Stomach (tissue), 4 donors: ENCODE results near the gene CTDP1.

Experiments
- CTCF ChIP-seq, 7 experiments: fragments of 450-650 bp in 4 of 7; fragments of 200-600 bp in 3 of 7; sonication (generic) in 3 of 7; IDR thresholded peaks; one replicate each; pipeline ENCODE4 v1.5.1; 2016 to 2019; ENCODE audit warnings: antibody characterized with exemption in 7 of 7, control low read depth in 2 of 7, mild to moderate bottlenecking in 1 of 7
- EP300 ChIP-seq: sonication (generic); formaldehyde crosslinking; IDR thresholded peaks from one replicate; pipeline ENCODE4 v1.6.1; 2017; ENCODE audit warnings: antibody characterized with exemption
- POLR2A ChIP-seq, 4 donors: fragments of 450-650 bp; IDR thresholded peaks; one replicate each; pipeline ENCODE4 v1.6.1; 2016; ENCODE audit warnings: antibody characterized with exemption in 4 of 4, control low read depth in 2 of 4, mild to moderate bottlenecking in 1 of 4, moderate library complexity in 1 of 4

- TF ChIP-seq CTCF (IDR thresholded peaks at IDR 0.05) (no peak), EP300 (no peak), POLR2A (IDR thresholded peaks at IDR 0.05) (no peak)
Measured at GRCh38 chr18:79694895-79695213, 15.3 kb downstream of the CTDP1 start.
